Astrocyte (in vitro differentiated cells and primary cell): Measurements from ENCODE around the gene LSM10. TPM values are rescaled to one million over a fixed set of nuclear protein-coding genes. Genes with fewer than 3 reads are reported as not detected.

ENCODE experiments used
- DNase-seq: peaks from one replicate; pipeline ENCODE4 v3.0.0-alpha.2; 2010; ENCODE audit warnings: low read depth
- FAIRE-seq: peaks from 2 replicates; lab custom pipeline; 2011; peaks lifted over from hg19 to GRCh38; lab: Jason Lieb, UNC
- H2AFZ ChIP-seq: 2 replicates; pipeline ENCODE4 v1.6.0; 2012; ENCODE audit warnings: low read depth, low read length, inconsistent platforms
- H3K27ac ChIP-seq: 2 replicates; pipeline ENCODE4 v1.5.1; 2011; ENCODE audit warnings: low read depth, low read length, inconsistent platforms
- H3K27me3 ChIP-seq: 2 replicates; pipeline ENCODE4 v1.6.0; 2011; ENCODE audit warnings: low read length, inconsistent platforms; ENCODE audit not compliant: insufficient read depth
- H3K36me3 ChIP-seq: 2 replicates; pipeline ENCODE4 v1.5.1; 2011; ENCODE audit warnings: low read length, inconsistent platforms; ENCODE audit not compliant: insufficient read depth
- H3K4me1 ChIP-seq: 2 replicates; pipeline ENCODE4 v1.5.1; 2011; ENCODE audit warnings: low read length, inconsistent platforms; ENCODE audit not compliant: insufficient read depth
- H3K4me2 ChIP-seq: 2 replicates; pipeline ENCODE4 v1.6.0; 2012; ENCODE audit warnings: low read length, inconsistent platforms
- H3K4me3 ChIP-seq: 2 replicates; pipeline ENCODE4 v1.5.1; 2011; ENCODE audit warnings: low read depth, mild to moderate bottlenecking, low read length, inconsistent platforms; ENCODE audit not compliant: insufficient read depth
- H3K79me2 ChIP-seq: 2 replicates; pipeline ENCODE4 v1.6.0; 2012; ENCODE audit warnings: mild to moderate bottlenecking, low read length, inconsistent platforms; ENCODE audit not compliant: insufficient read depth
- H3K9ac ChIP-seq: 2 replicates; pipeline ENCODE4 v1.6.0; 2012; ENCODE audit warnings: mild to moderate bottlenecking, low read length, inconsistent platforms
- H3K9me3 ChIP-seq: 2 replicates; pipeline ENCODE4 v1.5.1; 2012; ENCODE audit warnings: low read depth, mild to moderate bottlenecking, low read length, inconsistent platforms; ENCODE audit not compliant: insufficient read depth
- H4K20me1 ChIP-seq: 2 replicates; pipeline ENCODE4 v1.6.0; 2012; ENCODE audit warnings: low read length, inconsistent platforms; ENCODE audit not compliant: insufficient read depth
- H3K27ac Mint-ChIP-seq: one replicate; pipeline ENCODE4 v1.8.0; 2021; ENCODE audit warnings: mild to moderate bottlenecking, mixed read lengths; ENCODE audit not compliant: unreplicated experiment
- H3K27me3 Mint-ChIP-seq: one replicate; pipeline ENCODE4 v1.8.0; 2021; ENCODE audit warnings: low read depth, mixed read lengths; ENCODE audit not compliant: unreplicated experiment
- H3K36me3 Mint-ChIP-seq: one replicate; pipeline ENCODE4 v1.8.0; 2021; ENCODE audit warnings: low read depth, mixed read lengths; ENCODE audit not compliant: unreplicated experiment
- H3K4me1 Mint-ChIP-seq: one replicate; pipeline ENCODE4 v1.8.0; 2021; ENCODE audit warnings: low read depth, mixed read lengths; ENCODE audit not compliant: unreplicated experiment
- H3K4me3 Mint-ChIP-seq: one replicate; pipeline ENCODE4 v1.8.0; 2021; ENCODE audit warnings: mild to moderate bottlenecking, moderate library complexity, mixed read lengths; ENCODE audit not compliant: unreplicated experiment
- H3K9me3 Mint-ChIP-seq: one replicate; pipeline ENCODE4 v1.8.0; 2021; ENCODE audit warnings: mild to moderate bottlenecking, mixed read lengths; ENCODE audit not compliant: unreplicated experiment
- CTCF ChIP-seq: IDR thresholded peaks from 2 replicates; pipeline ENCODE4 v1.5.1; 2011; ENCODE audit warnings: low read depth, mild to moderate bottlenecking, inconsistent platforms, low read length, moderate library complexity; ENCODE audit not compliant: insufficient read depth
- EZH2 ChIP-seq: IDR thresholded peaks from 2 replicates; pipeline ENCODE4 v1.6.1; 2012; ENCODE audit warnings: mild to moderate bottlenecking, low read length, inconsistent platforms; ENCODE audit not compliant: insufficient read depth
- total RNA-seq: library from RNA; stranded (reverse); gene quantifications from 2 replicates; pipeline ENCODE4 v1.2.1, GENCODE V29; 2021

The LSM10 gene
- total RNA-seq, 1 donor from 2014 or later = 48.9 TPM

- Histone ChIP-seq H3K4me2 (no peak overlapping the region), H4K20me1 (peaks cover 75% of the 10 kb centered on the region), H3K9ac (no peak overlapping the region), H3K27ac (no peak overlapping the region), H3K9me3 (no peaks in the 10 kb centered on the region), H3K4me1 (peaks cover 19% of the 10 kb centered on the region), H3K79me2 (peaks cover 83% of the 10 kb centered on the region), H3K36me3 (no peaks in the 10 kb centered on the region), H3K4me3 (no peak overlapping the region), H2AFZ (no peak overlapping the region), H3K27me3 (no peaks in the 10 kb centered on the region)
- Mint-ChIP-seq H3K9me3 (no peaks in the 10 kb centered on the region), H3K27me3 (no peaks in the 10 kb centered on the region), H3K27ac (no peak overlapping the region), H3K4me3 (peak overlapping the region; percentile 20), H3K36me3 (peaks cover 11% of the 10 kb centered on the region), H3K4me1 (peaks cover 24% of the 10 kb centered on the region)
- DNase-seq = no peak
- TF ChIP-seq EZH2 (no peak), CTCF (no peak)
- no peak for FAIRE-seq
Measured at GRCh38 chr1:36382231-36382630, 15.5 kb downstream of the LSM10 start.

- peak overlapping the region; percentile 60 for H3K27ac Mint-ChIP-seq
- Histone ChIP-seq H3K79me2 (peaks cover 90% of the 10 kb centered on the region), H3K4me2 (no peak overlapping the region), H3K36me3 (no peaks in the 10 kb centered on the region), H4K20me1 (peaks cover 79% of the 10 kb centered on the region), H3K9ac (no peak overlapping the region), H3K27ac (no peak overlapping the region), H3K4me3 (no peak overlapping the region), H3K27me3 (no peaks in the 10 kb centered on the region), H3K9me3 (no peaks in the 10 kb centered on the region), H3K4me1 (peaks cover 11% of the 10 kb centered on the region), H2AFZ (no peak overlapping the region)
- DNase-seq (no peak), FAIRE-seq (no peak)
- peaks cover 19% of the 10 kb centered on the region for H3K4me1 Mint-ChIP-seq
- H3K27me3 Mint-ChIP-seq = no peaks in the 10 kb centered on the region
- no peaks in the 10 kb centered on the region for H3K9me3 Mint-ChIP-seq
- peak overlapping the region; percentile 37 for H3K4me3 Mint-ChIP-seq
- H3K36me3 Mint-ChIP-seq = peaks cover 11% of the 10 kb centered on the region
- no peak for TF ChIP-seq CTCF
- TF ChIP-seq EZH2 = no peak
Measured at GRCh38 chr1:36381405-36381804, 16.3 kb downstream of the LSM10 start.

GRCh38 chr1:36380782-36381181 is 16.9 kb downstream of the LSM10 start:
- H3K27ac Mint-ChIP-seq = no peak overlapping the region
- peaks cover 97% of the 10 kb centered on the region for H3K79me2 ChIP-seq

More at GRCh38 chr1:36380782-36381181, 16.9 kb downstream of the LSM10 start:
- H3K36me3 Mint-ChIP-seq = peaks cover 11% of the 10 kb centered on the region
- H3K9me3 Mint-ChIP-seq = no peaks in the 10 kb centered on the region
- H3K4me1 Mint-ChIP-seq = peaks cover 24% of the 10 kb centered on the region
- TF ChIP-seq CTCF (no peak), EZH2 (no peak)
- Histone ChIP-seq H2AFZ (no peak overlapping the region), H3K9ac (no peak overlapping the region), H3K36me3 (no peaks in the 10 kb centered on the region), H3K4me1 (peaks cover 8% of the 10 kb centered on the region), H3K27ac (no peak overlapping the region), H3K4me2 (no peak overlapping the region), H3K27me3 (no peaks in the 10 kb centered on the region), H4K20me1 (peaks cover 85% of the 10 kb centered on the region), H3K4me3 (no peak overlapping the region), H3K9me3 (no peaks in the 10 kb centered on the region)
- H3K27me3 Mint-ChIP-seq = no peaks in the 10 kb centered on the region
- no peak overlapping the region for H3K4me3 Mint-ChIP-seq
- FAIRE-seq (no peak), DNase-seq (no peak)
